K562 (cell line): ENCODE results near the gene SLC23A2. TPM values are rescaled to one million over a fixed set of nuclear protein-coding genes. Genes with fewer than 3 reads are reported as not detected.

Experiments used
- ATAC-seq: fragments of 200-7000 bp; cut with Tn5 transposase; 3 replicates; pipeline ENCODE4 v1.9.1; 2020; ENCODE audit warnings: moderate library complexity
- BruUV-seq: library from RNA; stranded (reverse); fragments of 400-500 nt; replicated peaks from 2 replicates; lab custom pipeline; 2021; lab: Mats Ljungman, UMichigan
- CTCF ChIA-PET: fragments of 300-600 bp; formaldehyde crosslinking; extraction: SDS; loops from one replicate; lab custom pipeline; 2021; ENCODE audit warnings: low intra/inter-chr PET ratio; lab: Yijun Ruan, JAX
- POLR2A ChIA-PET: fragments of 300-600, 350-650 bp; sonication (Branson Sonifier 250); formaldehyde crosslinking; extraction: SDS; loops from one replicate; lab custom pipeline; 2021; ENCODE audit warnings: antibody characterized with exemption, inconsistent platforms; lab: Yijun Ruan, JAX
- DNase-seq, 4 experiments: peaks; one replicate each; pipeline versions ENCODE4 v3.0.0 to v3.0.0-alpha.2; 2011 to 2018; ENCODE audit warnings: low spot score in 3 of 4, mixed read lengths in 3 of 4; ENCODE audit errors: extremely low read depth in 1 of 4
- FAIRE-seq: peaks from 2 replicates; lab custom pipeline; 2011; peaks lifted over from hg19 to GRCh38; lab: Jason Lieb, UNC
- H2AFZ ChIP-seq: 2 replicates; pipeline ENCODE4 v1.6.0; 2011; ENCODE audit warnings: low read depth, low read length, control low read depth, inconsistent platforms
- H3K27ac ChIP-seq: fragments of 200-600 bp; 3 replicates; pipeline ENCODE4 v1.8.0; 2011; ENCODE audit warnings: low read depth, mild to moderate bottlenecking, control low read depth, inconsistent platforms, low read length, moderate library complexity, mixed read lengths; ENCODE audit errors: extremely low read depth
- H3K27me3 ChIP-seq, 2 experiments: fragments of 300-600 bp in 1 of 2; 2 replicates in 1 of 2; 3 replicates in 1 of 2; pipeline versions ENCODE4 v1.6.0 to v1.8.0; 2011; ENCODE audit warnings: inconsistent platforms in 2 of 2, low read length in 2 of 2, mild to moderate bottlenecking in 1 of 2, mixed read lengths in 1 of 2, moderate library complexity in 1 of 2; ENCODE audit not compliant: control insufficient read depth in 2 of 2, insufficient read depth in 2 of 2
- H3K36me3 ChIP-seq: fragments of 300-600 bp; 3 replicates; pipeline ENCODE4 v1.8.0; 2011; ENCODE audit warnings: mild to moderate bottlenecking, low read length, inconsistent platforms; ENCODE audit not compliant: control insufficient read depth, insufficient read depth
- H3K4me1 ChIP-seq, 2 experiments: fragments of 200-600 bp in 1 of 2; replicated peaks in 1 of 2; 2 replicates in 1 of 2; 3 replicates in 1 of 2; pipeline versions ENCODE4 v1.5.1 to v1.8.0; 2011; ENCODE audit warnings: inconsistent platforms in 2 of 2, low read length in 2 of 2, mild to moderate bottlenecking in 1 of 2, mixed read lengths in 1 of 2, moderate library complexity in 1 of 2; ENCODE audit not compliant: control insufficient read depth in 2 of 2, insufficient read depth in 2 of 2
- H3K4me2 ChIP-seq: 2 replicates; pipeline ENCODE4 v1.6.1; 2011; ENCODE audit warnings: low read length, control low read depth, inconsistent platforms, mixed read lengths; ENCODE audit not compliant: insufficient read depth
- H3K4me3 ChIP-seq: fragments of 200-600 bp; sonication (generic), shearing (Covaris generic); 2 replicates; pipeline ENCODE4 v1.5.1; 2016; ENCODE audit warnings: control low read depth, inconsistent platforms
- H3K79me2 ChIP-seq: fragments of 200-600 bp; 3 replicates; pipeline ENCODE4 v1.8.0; 2011; ENCODE audit warnings: low read length, inconsistent platforms; ENCODE audit not compliant: control insufficient read depth, insufficient read depth
- H3K9ac ChIP-seq, 2 experiments: 2 replicates each; pipeline versions ENCODE4 v1.6.0 to v1.6.1; 2011; ENCODE audit warnings: low read depth in 2 of 2, low read length in 2 of 2, control low read depth in 1 of 2, inconsistent platforms in 1 of 2, mild to moderate bottlenecking in 1 of 2, mixed read lengths in 1 of 2; ENCODE audit not compliant: insufficient read depth in 1 of 2
- H3K9me1 ChIP-seq: one replicate; pipeline ENCODE4 v1.6.0; 2011; ENCODE audit warnings: inconsistent platforms, mild to moderate bottlenecking, low read length, moderate library complexity; ENCODE audit not compliant: control insufficient read depth, insufficient read depth
- H3K9me3 ChIP-seq: replicated peaks from 2 replicates; pipeline ENCODE4 v1.5.1; 2011; ENCODE audit warnings: low read depth, low read length, inconsistent platforms; ENCODE audit not compliant: control insufficient read depth, insufficient read depth
- H4K20me1 ChIP-seq: replicated peaks from 2 replicates; pipeline ENCODE4 v1.6.1; 2011; ENCODE audit warnings: low read length, inconsistent platforms, mixed read lengths; ENCODE audit not compliant: control insufficient read depth, insufficient read depth
- CBFB ChIP-seq: sonication (generic); formaldehyde crosslinking; IDR thresholded peaks from 2 replicates; pipeline ENCODE4 v1.4.0; 2020; ENCODE audit warnings: mild to moderate bottlenecking, missing genetic modification reagents
- FOXA1 ChIP-seq: fragments of 450-650 bp; IDR thresholded peaks from 2 replicates; pipeline ENCODE4 v1.6.1; 2016; ENCODE audit warnings: mild to moderate bottlenecking, borderline replicate concordance
- FOXJ2 ChIP-seq: fragments of 200-800 bp; sonication (Bioruptor generic); IDR thresholded peaks from 2 replicates; pipeline ENCODE4 v1.6.1; 2016; ENCODE audit warnings: missing genetic modification characterization, missing compliant biosample characterization
- HOXB6 ChIP-seq: fragments of 250-450 bp; sonication (Bioruptor Pico); IDR thresholded peaks from 2 replicates; pipeline ENCODE4 v1.5.1; 2022; ENCODE audit warnings: mild to moderate bottlenecking, borderline replicate concordance
- KDM2B ChIP-seq: fragments of 250-450 bp; sonication (Bioruptor Pico); IDR thresholded peaks from 2 replicates; pipeline ENCODE4 v1.8.0; 2021; ENCODE audit warnings: mild to moderate bottlenecking, moderate library complexity
- MED1 ChIP-seq: sonication (generic); formaldehyde crosslinking; IDR thresholded peaks from 2 replicates; pipeline ENCODE4 v1.8.1; 2023; ENCODE audit warnings: missing genetic modification reagents, borderline replicate concordance
- NFRKB ChIP-seq: fragments of 450-650 bp; IDR thresholded peaks from 2 replicates; pipeline ENCODE4 v1.6.1; 2016; ENCODE audit warnings: low read depth
- SIN3A ChIP-seq, 2 experiments: fragments of 150-350 bp in 1 of 2; IDR thresholded peaks; 2 replicates each; pipeline ENCODE4 v1.6.1; 2011 to 2016; ENCODE audit warnings: borderline replicate concordance in 2 of 2, low read depth in 2 of 2, low read length in 2 of 2, mild to moderate bottlenecking in 2 of 2, moderate library complexity in 2 of 2; ENCODE audit not compliant: control insufficient read depth in 1 of 2
- SMAD2 ChIP-seq: fragments of 150-350 bp; IDR thresholded peaks from 2 replicates; pipeline ENCODE4 v1.6.1; 2014; ENCODE audit warnings: low read depth, mild to moderate bottlenecking, low read length
- ZC3H8 ChIP-seq: fragments of 450-650 bp; IDR thresholded peaks from 2 replicates; pipeline ENCODE4 v1.6.1; 2017
- ZNF444 ChIP-seq: fragments of 250-450 bp; sonication (Bioruptor Pico); IDR thresholded peaks from 2 replicates; pipeline ENCODE4 v1.4.0; 2020; ENCODE audit warnings: mild to moderate bottlenecking, moderate library complexity
- ZNF699 ChIP-seq: fragments of 250-450 bp; sonication (Bioruptor Pico); IDR thresholded peaks from 2 replicates; pipeline ENCODE4 v1.8.0; 2021; ENCODE audit warnings: mild to moderate bottlenecking, moderate library complexity; ENCODE audit not compliant: insufficient replicate concordance
- WGBS: fragments of 100-300 bp; shearing (Covaris generic); methylation state at CpG from one replicate; pipeline ENCODE4 v1.1.6; 2016; ENCODE audit warnings: low coverage, mixed read lengths; ENCODE audit not compliant: insufficient coverage; ENCODE audit errors: missing lambda C conversion rate; 5-methylcytosine and 5-hydroxymethylcytosine counted together
- in situ Hi-C: fragments of 300-500 bp; cut with MboI; formaldehyde crosslinking; loops from 4 replicates; pipeline ENCODE4 v1.15.0; 2018; ENCODE audit warnings: inconsistent platforms, mixed read lengths
- intact Hi-C: fragments of 100-400 bp; cut with micrococcal nuclease; formaldehyde crosslinking; loops from 2 replicates; pipeline ENCODE4 v1.14.2; 2022
- polyA plus RNA-seq, 8 experiments: library from polyadenylated mRNA; depleted of rRNA in 4 of 8; stranded (reverse) in 5 of 8; unstranded in 3 of 8; fragments of >200 nt; fragmentation: Nextera tagmentation in 2 of 8; fragmentation: Illumina TruSeq in 1 of 8; extraction: Ambion mirVana in 2 of 8; extraction: Trizol in 1 of 8; gene quantifications; 2 replicates each; pipeline versions ENCODE4 v1.2.1 to v1.2.3, GENCODE V29; 2011 to 2014; ENCODE audit warnings: inconsistent platforms in 1 of 8, missing spikeins in 1 of 8
- total RNA-seq, 7 experiments: library from RNA; depleted of rRNA in 6 of 7; stranded (reverse); fragments of >200 nt in 6 of 7; fragmentation: Illumina TruSeq in 2 of 7; extraction: Trizol in 2 of 7; gene quantifications; 2 replicates each; pipeline versions ENCODE4 v1.2.1 to v1.2.3, GENCODE V29; 2011 to 2021; ENCODE audit warnings: low replicate concordance in 1 of 7

Gene SLC23A2
- total and polyA plus RNA-seq, 9 of the 15 experiments (the other 6 are each of a cell fraction or from before 2014, with no cell fraction given), result 0.39 to 6.7 (median 3.2) TPM

DNA sequence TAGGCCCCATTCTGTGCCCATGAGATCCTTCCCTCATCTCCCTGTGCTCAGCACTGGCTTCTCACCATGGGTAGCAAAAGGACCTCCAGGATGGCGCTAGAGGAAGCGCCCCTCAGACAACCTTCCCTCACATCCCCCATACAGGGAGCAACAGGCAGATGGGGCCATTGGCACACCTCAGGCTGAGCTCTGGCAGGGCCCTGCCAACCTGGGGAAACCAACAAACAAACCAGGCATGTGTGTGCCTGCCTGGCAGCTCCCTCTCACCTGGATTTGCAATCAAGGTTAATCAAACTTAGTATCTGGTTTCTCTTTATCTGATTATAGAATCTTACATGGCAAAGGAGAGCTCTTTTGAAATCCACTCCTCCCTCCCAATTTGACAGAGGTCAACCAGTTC lies 134.9 kb downstream of the SLC23A2 start:
- no peaks in the 10 kb centered on the region for H3K79me2 ChIP-seq
- no peak overlapping the region for H3K27ac ChIP-seq
- BruUV-seq, result no TSS peak
- H3K4me3 ChIP-seq, result no peak overlapping the region
- no peaks in the 10 kb centered on the region for H3K4me1 ChIP-seq
- H3K9me1 ChIP-seq, result no peaks in the 10 kb centered on the region
- in situ Hi-C loops, result no loop called here
- ATAC-seq (no peak), FAIRE-seq (no peak), DNase-seq (no peak)
- H3K4me2 ChIP-seq, result no peak overlapping the region
- ChIA-PET CTCF (no interaction called here), POLR2A (no interaction called here)
- no peaks in the 10 kb centered on the region for H3K27me3 ChIP-seq
- intact Hi-C loops, result no loop called here
- 88% methylated on average over 1 of the region's 2 CpGs for WGBS
- H4K20me1 ChIP-seq, result no peaks in the 10 kb centered on the region
- no peak overlapping the region for H2AFZ ChIP-seq
- no peak for TF ChIP-seq ZC3H8
- no peak for TF ChIP-seq SMAD2
- TF ChIP-seq ZNF699, result no peak
- TF ChIP-seq SIN3A (IDR thresholded peaks at IDR 0.05; ENCODE audit: borderline replicate concordance in 2 of 2, control insufficient read depth in 1 of 2, low read depth in 2 of 2, low read length in 2 of 2), result no peak
- no peak for TF ChIP-seq CBFB (CRISPR knock-in tag)
- TF ChIP-seq FOXA1, result no peak
- no peak for TF ChIP-seq FOXJ2 (tag)
- no peak for TF ChIP-seq MED1 (CRISPR knock-in tag)
- no peak for TF ChIP-seq HOXB6 (CRISPR knock-in tag)
- TF ChIP-seq KDM2B (CRISPR knock-in tag), result no peak
- no peak for TF ChIP-seq ZNF444 (CRISPR knock-in tag)
- TF ChIP-seq NFRKB, result no peak
- no peaks in the 10 kb centered on the region for H3K36me3 ChIP-seq
- no peak overlapping the region for H3K9ac ChIP-seq
- no peaks in the 10 kb centered on the region for H3K9me3 ChIP-seq
